HCEC 1CT (cell line): ENCODE results near the gene RSAD1.

ENCODE experiments used
- DNase-seq: peaks from one replicate; pipeline ENCODE4 v3.0.0-alpha.2; 2017

The RSAD1 gene

GRCh38 chr17:50522766-50523165, 44.1 kb downstream of the RSAD1 start:
- DNase-seq, result no peak

GRCh38 chr17:50523208-50523607, 44.5 kb downstream of the RSAD1 start:
- DNase-seq, result no peak

- DNase-seq, result no peak
Measured at GRCh38 chr17:50524838-50525237, 46.2 kb downstream of the RSAD1 start.

- DNase-seq, result no peak
Measured at GRCh38 chr17:50527155-50527762, 48.6 kb downstream of the RSAD1 start.

- DNase-seq, result no peak
Measured at GRCh38 chr17:50527949-50528474, 49.4 kb downstream of the RSAD1 start.

- no peak for DNase-seq
Measured at GRCh38 chr17:50529849-50530248, 51.2 kb downstream of the RSAD1 start.

GRCh38 chr17:50531428-50532025, 52.9 kb downstream of the RSAD1 start:
- DNase-seq, result no peak

GRCh38 chr17:50532452-50533024, 53.9 kb downstream of the RSAD1 start, which contains the start of gene EPN3:
Gene EPN3 (plus strand): TSS chr17:50532735. CDS start chr17:50536557, 3,822 bp downstream.
- DNase-seq, result no peak

- DNase-seq, result no peak
Measured at GRCh38 chr17:50533185-50533584, 54.5 kb downstream of the RSAD1 start.

- no peak for DNase-seq
Measured at GRCh38 chr17:50533720-50534148, 55.1 kb downstream of the RSAD1 start.

GRCh38 chr17:50534222-50534978, 55.7 kb downstream of the RSAD1 start:
- DNase-seq, result no peak

GRCh38 chr17:50534979-50535326, 56.3 kb downstream of the RSAD1 start:
- DNase-seq, result no peak

- no peak for DNase-seq
Measured at GRCh38 chr17:50535407-50535806, 56.7 kb downstream of the RSAD1 start.
